Measurements from ENCODE around the gene TREX2.

DNA sequence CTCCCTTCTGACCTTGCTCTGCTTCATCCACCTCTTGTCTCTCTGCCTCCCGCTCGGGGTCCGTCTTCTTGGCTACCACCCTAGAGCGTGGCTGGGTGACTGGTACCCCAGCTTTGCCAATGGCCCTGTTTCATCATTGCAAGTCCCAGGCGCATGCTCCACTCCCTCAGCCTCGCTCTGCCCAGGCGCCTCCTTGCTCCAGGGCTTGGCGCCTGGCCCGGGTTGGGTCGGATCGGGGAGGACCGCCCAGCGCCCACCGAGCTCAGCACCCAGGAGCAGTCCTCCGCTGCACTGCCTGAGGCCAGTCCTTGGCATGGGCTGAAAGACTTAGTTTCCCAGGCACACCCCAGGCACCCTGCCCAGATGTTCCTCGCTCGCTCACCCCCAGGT, 49.5 kb upstream of the TREX2 start:
- TF ChIP-seq, protein P1, sequence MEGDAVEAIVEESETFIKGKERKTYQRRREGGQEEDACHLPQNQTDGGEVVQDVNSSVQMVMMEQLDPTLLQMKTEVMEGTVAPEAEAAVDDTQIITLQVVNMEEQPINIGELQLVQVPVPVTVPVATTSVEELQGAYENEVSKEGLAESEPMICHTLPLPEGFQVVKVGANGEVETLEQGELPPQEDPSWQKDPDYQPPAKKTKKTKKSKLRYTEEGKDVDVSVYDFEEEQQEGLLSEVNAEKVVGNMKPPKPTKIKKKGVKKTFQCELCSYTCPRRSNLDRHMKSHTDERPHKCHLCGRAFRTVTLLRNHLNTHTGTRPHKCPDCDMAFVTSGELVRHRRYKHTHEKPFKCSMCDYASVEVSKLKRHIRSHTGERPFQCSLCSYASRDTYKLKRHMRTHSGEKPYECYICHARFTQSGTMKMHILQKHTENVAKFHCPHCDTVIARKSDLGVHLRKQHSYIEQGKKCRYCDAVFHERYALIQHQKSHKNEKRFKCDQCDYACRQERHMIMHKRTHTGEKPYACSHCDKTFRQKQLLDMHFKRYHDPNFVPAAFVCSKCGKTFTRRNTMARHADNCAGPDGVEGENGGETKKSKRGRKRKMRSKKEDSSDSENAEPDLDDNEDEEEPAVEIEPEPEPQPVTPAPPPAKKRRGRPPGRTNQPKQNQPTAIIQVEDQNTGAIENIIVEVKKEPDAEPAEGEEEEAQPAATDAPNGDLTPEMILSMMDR (IDR thresholded peaks at IDR 0.05 in 4 of 5, conservative IDR thresholded peaks at IDR 0.05 in 1 of 5), result no peak
- TF ChIP-seq POLR2A (IDR thresholded peaks at IDR 0.05), result no peak
